GM23248 (cell line): ENCODE data around the gene MATN4.

Source experiments
- EZH2 ChIP-seq: fragments of 200-600 bp; sonication (generic); IDR thresholded peaks from 2 replicates; pipeline ENCODE4 v1.6.1; 2018; ENCODE audit warnings: antibody characterized with exemption, mild to moderate bottlenecking; ENCODE audit not compliant: insufficient read depth, poor library complexity, severe bottlenecking
- EZH2phosphoT487 ChIP-seq: fragments of 200-600 bp; sonication (generic); IDR thresholded peaks from 2 replicates; pipeline ENCODE4 v1.6.1; 2018; ENCODE audit warnings: antibody characterized with exemption, moderate library complexity, mild to moderate bottlenecking, low read depth; ENCODE audit not compliant: insufficient read depth

- TF ChIP-seq EZH2phosphoT487, result no peak
- TF ChIP-seq EZH2, result no peak
These were observed 38.8 kb upstream of the MATN4 start for GRCh38 chr20:45346851-45347250.
